22Rv1 (cell line): ENCODE measurements around the gene PPDPF.

Experiments
- ZFX ChIP-seq: fragments of 450-650 bp; IDR thresholded peaks from 2 replicates; pipeline ENCODE4 v1.6.1; 2017; ENCODE audit warnings: antibody characterized with exemption, borderline replicate concordance
- TF ChIP-seq, protein P1 (sequence below): fragments of 450-650 bp; IDR thresholded peaks from 2 replicates; pipeline ENCODE4 v1.5.1; 2017; ENCODE audit warnings: mild to moderate bottlenecking

DNA sequence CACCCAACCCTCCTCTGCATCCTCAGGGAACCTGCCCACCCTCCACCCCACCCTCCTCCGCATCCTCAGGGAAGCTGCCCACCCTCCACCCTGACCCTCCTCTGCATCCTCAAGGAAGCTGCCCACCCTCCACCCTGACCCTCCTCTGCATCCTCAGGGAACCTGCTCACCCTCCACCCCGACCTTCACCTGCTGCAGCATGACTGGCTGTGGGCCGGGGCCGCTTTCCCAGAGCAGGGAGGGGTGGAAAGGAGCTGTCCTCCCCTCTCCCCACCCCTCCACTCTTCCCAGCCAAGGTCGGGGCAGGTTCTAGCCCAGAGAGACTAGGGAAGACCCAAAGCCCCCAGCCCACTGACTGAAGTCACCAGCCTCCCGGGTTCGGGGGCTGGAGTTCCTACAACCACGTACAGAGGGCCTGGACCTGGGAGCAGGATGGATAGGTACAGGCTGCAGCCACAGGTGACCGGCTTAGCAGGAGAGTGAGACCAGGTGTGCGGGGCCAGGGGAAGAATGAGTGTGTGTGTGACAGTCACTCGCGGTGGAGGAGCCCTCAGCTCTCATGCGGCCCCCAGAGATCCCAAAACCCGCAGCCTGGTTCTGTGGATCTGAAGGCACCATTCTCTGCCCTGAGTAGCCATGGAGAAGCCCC lies 33.3 kb upstream of the PPDPF start:
- TF ChIP-seq, protein P1, sequence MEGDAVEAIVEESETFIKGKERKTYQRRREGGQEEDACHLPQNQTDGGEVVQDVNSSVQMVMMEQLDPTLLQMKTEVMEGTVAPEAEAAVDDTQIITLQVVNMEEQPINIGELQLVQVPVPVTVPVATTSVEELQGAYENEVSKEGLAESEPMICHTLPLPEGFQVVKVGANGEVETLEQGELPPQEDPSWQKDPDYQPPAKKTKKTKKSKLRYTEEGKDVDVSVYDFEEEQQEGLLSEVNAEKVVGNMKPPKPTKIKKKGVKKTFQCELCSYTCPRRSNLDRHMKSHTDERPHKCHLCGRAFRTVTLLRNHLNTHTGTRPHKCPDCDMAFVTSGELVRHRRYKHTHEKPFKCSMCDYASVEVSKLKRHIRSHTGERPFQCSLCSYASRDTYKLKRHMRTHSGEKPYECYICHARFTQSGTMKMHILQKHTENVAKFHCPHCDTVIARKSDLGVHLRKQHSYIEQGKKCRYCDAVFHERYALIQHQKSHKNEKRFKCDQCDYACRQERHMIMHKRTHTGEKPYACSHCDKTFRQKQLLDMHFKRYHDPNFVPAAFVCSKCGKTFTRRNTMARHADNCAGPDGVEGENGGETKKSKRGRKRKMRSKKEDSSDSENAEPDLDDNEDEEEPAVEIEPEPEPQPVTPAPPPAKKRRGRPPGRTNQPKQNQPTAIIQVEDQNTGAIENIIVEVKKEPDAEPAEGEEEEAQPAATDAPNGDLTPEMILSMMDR = no peak
- TF ChIP-seq ZFX = no peak
